ENCODE measurements around the gene IL15RA. TPM values are rescaled to one million over a fixed set of nuclear protein-coding genes. Genes with fewer than 3 reads are reported as not detected.
"Not testable (repeated sequence)": the region's sequence is repeated elsewhere in the genome, so short reads cannot be mapped to it uniquely, and the experiment has no call there.

IL15RA gene
- total and polyA plus RNA-seq, 4 experiments from 2014 or later = 11.1 to 20.0 (median 16.1) TPM

GRCh38 chr10:5951721-5952407 is 25.5 kb downstream of the IL15RA start:
- H3K4me1 ChIP-seq (ENCODE audit: insufficient read depth, low read length) = no peaks in the 10 kb centered on the region
- H3K4me3 ChIP-seq (ENCODE audit: low read length in 2 of 2) = no peak overlapping the region
- H3K4me3 Mint-ChIP-seq = no peak overlapping the region
- H3K27me3 Mint-ChIP-seq = no peaks in the 10 kb centered on the region
- H3K36me3 ChIP-seq (ENCODE audit: insufficient read depth, low read length) = no peaks in the 10 kb centered on the region
- no peak overlapping the region for H3K27ac ChIP-seq (ENCODE audit: low read depth, low read length)
- H3K27me3 ChIP-seq (ENCODE audit: insufficient read depth, low read length) = no peaks in the 10 kb centered on the region
- H3K27ac Mint-ChIP-seq = peak overlapping the region in 1 of 7 donors; percentile 1
- peaks cover 17 to 32% of the 10 kb centered on the region in 2 donors for H3K36me3 Mint-ChIP-seq
- H3K4me1 Mint-ChIP-seq = peaks cover 0 to 6% (median 0%) of the 10 kb centered on the region in 4 donors
- H3K9me3 ChIP-seq (ENCODE audit: control insufficient read depth in 1 of 2, low read length in 2 of 2) = no peaks in the 10 kb centered on the region
- DNase-seq = no peak
- intact Hi-C loops (cut with micrococcal nuclease) = no loop called here
- no peaks in the 10 kb centered on the region for H3K9me3 Mint-ChIP-seq
- POLR2A ChIA-PET (ENCODE audit: partially characterized antibody) = no interaction called here
- CTCF ChIA-PET (ENCODE audit: partially characterized antibody) = no interaction called here

GRCh38 chr10:5951167-5951711 is 26.1 kb downstream of the IL15RA start:
- Histone ChIP-seq H3K9me3 (ENCODE audit: control insufficient read depth in 1 of 2, low read length in 2 of 2) (no peaks in the 10 kb centered on the region), H3K36me3 (ENCODE audit: insufficient read depth, low read length) (no peaks in the 10 kb centered on the region), H3K27me3 (ENCODE audit: insufficient read depth, low read length) (no peaks in the 10 kb centered on the region), H3K4me1 (ENCODE audit: insufficient read depth, low read length) (no peaks in the 10 kb centered on the region), H3K4me3 (ENCODE audit: low read length in 2 of 2) (no peak overlapping the region), H3K27ac (ENCODE audit: low read depth, low read length) (no peak overlapping the region)
- CTCF ChIA-PET (ENCODE audit: partially characterized antibody) = no interaction called here
- Mint-ChIP-seq H3K27ac (no peak overlapping the region), H3K4me3 (no peak overlapping the region), H3K4me1 (peaks cover 0 to 6% (median under 1%) of the 10 kb centered on the region in 4 donors), H3K9me3 (no peaks in the 10 kb centered on the region), H3K36me3 (peaks cover 14 to 26% of the 10 kb centered on the region in 2 donors), H3K27me3 (no peaks in the 10 kb centered on the region)
- POLR2A ChIA-PET (ENCODE audit: partially characterized antibody) = no interaction called here
- DNase-seq = no peak
- intact Hi-C loops (cut with micrococcal nuclease) = no loop called here

GRCh38 chr10:5949009-5949759 is 28.2 kb downstream of the IL15RA start:
- Mint-ChIP-seq H3K9me3 (no peaks in the 10 kb centered on the region), H3K27ac (peak overlapping the region in 2 of 7 donors; percentile 36 to 64)
- POLR2A ChIA-PET (ENCODE audit: partially characterized antibody) = interaction anchor here (1.5 kb wide), 1 partner anchor 65 kb away, joined by 3 read pairs; no protein-coding TSS in a partner anchor

GRCh38 chr10:5948208-5948585 is 29.1 kb downstream of the IL15RA start:
- H3K27me3 Mint-ChIP-seq = no peaks in the 10 kb centered on the region
- no peak overlapping the region for H3K27ac Mint-ChIP-seq
- no peaks in the 10 kb centered on the region for H3K27me3 ChIP-seq (ENCODE audit: insufficient read depth, low read length)
- DNase-seq = no peak
- peaks cover 2 to 17% (median 7%) of the 10 kb centered on the region in 4 donors for H3K4me1 Mint-ChIP-seq
- H3K9me3 ChIP-seq (ENCODE audit: control insufficient read depth in 1 of 2, low read length in 2 of 2) = no peaks in the 10 kb centered on the region
- no peak overlapping the region for H3K27ac ChIP-seq (ENCODE audit: low read depth, low read length)
- H3K4me3 ChIP-seq (ENCODE audit: low read length in 2 of 2) = no peak overlapping the region
- ChIA-PET POLR2A (ENCODE audit: partially characterized antibody) (interaction anchor here (1.5 kb wide), 1 partner anchor 66 kb away, joined by 3 read pairs; no protein-coding TSS in a partner anchor), CTCF (ENCODE audit: partially characterized antibody) (no interaction called here)
- H3K36me3 ChIP-seq (ENCODE audit: insufficient read depth, low read length) = no peaks in the 10 kb centered on the region
- intact Hi-C loops (cut with micrococcal nuclease) = no loop called here
- peaks cover 6 to 15% of the 10 kb centered on the region in 2 donors for H3K36me3 Mint-ChIP-seq
- no peak overlapping the region for H3K4me3 Mint-ChIP-seq
- no peaks in the 10 kb centered on the region for H3K4me1 ChIP-seq (ENCODE audit: insufficient read depth, low read length)
- H3K9me3 Mint-ChIP-seq = no peaks in the 10 kb centered on the region

More at GRCh38 chr10:5949009-5949759, 28.2 kb downstream of the IL15RA start:
- Mint-ChIP-seq H3K27me3 (no peaks in the 10 kb centered on the region), H3K4me1 (peaks cover 2 to 17% (median 7%) of the 10 kb centered on the region in 4 donors), H3K4me3 (no peak overlapping the region), H3K36me3 (peaks cover 12 to 22% of the 10 kb centered on the region in 2 donors)
- Histone ChIP-seq H3K4me3 (ENCODE audit: low read length in 2 of 2) (no peak overlapping the region), H3K9me3 (ENCODE audit: control insufficient read depth in 1 of 2, low read length in 2 of 2) (no peaks in the 10 kb centered on the region), H3K4me1 (ENCODE audit: insufficient read depth, low read length) (no peaks in the 10 kb centered on the region), H3K36me3 (ENCODE audit: insufficient read depth, low read length) (no peaks in the 10 kb centered on the region), H3K27me3 (ENCODE audit: insufficient read depth, low read length) (no peaks in the 10 kb centered on the region), H3K27ac (ENCODE audit: low read depth, low read length) (no peak overlapping the region)
- no peak for DNase-seq
- intact Hi-C loops (cut with micrococcal nuclease) = no loop called here
- CTCF ChIA-PET (ENCODE audit: partially characterized antibody) = interaction anchor here (0.6 kb wide), 1 partner anchor 536 kb away, joined by 3 read pairs; no protein-coding TSS in a partner anchor

- Histone ChIP-seq H3K4me3 (ENCODE audit: low read length in 2 of 2) (no peak overlapping the region), H3K9me3 (ENCODE audit: control insufficient read depth in 1 of 2, low read length in 2 of 2) (no peaks in the 10 kb centered on the region), H3K27me3 (ENCODE audit: insufficient read depth, low read length) (no peaks in the 10 kb centered on the region), H3K36me3 (ENCODE audit: insufficient read depth, low read length) (no peaks in the 10 kb centered on the region), H3K4me1 (ENCODE audit: insufficient read depth, low read length) (no peaks in the 10 kb centered on the region), H3K27ac (ENCODE audit: low read depth, low read length) (no peak overlapping the region)
- H3K4me3 Mint-ChIP-seq = no peak overlapping the region
- no peaks in the 10 kb centered on the region for H3K9me3 Mint-ChIP-seq
- intact Hi-C loops (cut with micrococcal nuclease) = no loop called here
- no peaks in the 10 kb centered on the region for H3K27me3 Mint-ChIP-seq
- H3K27ac Mint-ChIP-seq = peak overlapping the region in 1 of 7 donors; percentile 87
- ChIA-PET CTCF (ENCODE audit: partially characterized antibody) (no interaction called here), POLR2A (ENCODE audit: partially characterized antibody) (no interaction called here)
- DNase-seq = no peak
- H3K36me3 Mint-ChIP-seq = peaks cover 4 to 12% of the 10 kb centered on the region in 2 donors
- peaks cover 2 to 17% (median 7%) of the 10 kb centered on the region in 4 donors for H3K4me1 Mint-ChIP-seq
Observed at GRCh38 chr10:5947471-5948207, 29.7 kb downstream of the IL15RA start.

- peaks cover 4 to 7% of the 10 kb centered on the region in 2 donors for H3K36me3 Mint-ChIP-seq
- H3K9me3 ChIP-seq (ENCODE audit: control insufficient read depth in 1 of 2, low read length in 2 of 2) = no peaks in the 10 kb centered on the region
- no peak overlapping the region for H3K4me3 ChIP-seq (ENCODE audit: low read length in 2 of 2)
- no peaks in the 10 kb centered on the region for H3K36me3 ChIP-seq (ENCODE audit: insufficient read depth, low read length)
- H3K4me1 Mint-ChIP-seq = peaks cover 2 to 17% (median 7%) of the 10 kb centered on the region in 4 donors
- peak overlapping the region in 1 of 8 donors; percentile 43 for H3K4me3 Mint-ChIP-seq
- intact Hi-C loops (cut with micrococcal nuclease) = no loop called here
- H3K27ac ChIP-seq (ENCODE audit: low read depth, low read length) = no peak overlapping the region
- H3K27ac Mint-ChIP-seq = peak overlapping the region in 1 of 7 donors; percentile 66
- no peaks in the 10 kb centered on the region for H3K4me1 ChIP-seq (ENCODE audit: insufficient read depth, low read length)
- no peaks in the 10 kb centered on the region for H3K27me3 Mint-ChIP-seq
- H3K9me3 Mint-ChIP-seq = no peaks in the 10 kb centered on the region
- DNase-seq = no peak
- CTCF ChIA-PET (ENCODE audit: partially characterized antibody) = no interaction called here
- H3K27me3 ChIP-seq (ENCODE audit: insufficient read depth, low read length) = no peaks in the 10 kb centered on the region
- POLR2A ChIA-PET (ENCODE audit: partially characterized antibody) = no interaction called here
Observed at GRCh38 chr10:5946786-5947185, 30.6 kb downstream of the IL15RA start.

- H3K4me1 ChIP-seq (ENCODE audit: insufficient read depth, low read length); CTCF ChIA-PET (ENCODE audit: partially characterized antibody); H3K27ac ChIP-seq (ENCODE audit: low read depth, low read length); H3K27me3 Mint-ChIP-seq; DNase-seq; H3K9me3 Mint-ChIP-seq; POLR2A ChIA-PET (ENCODE audit: partially characterized antibody); H3K36me3 ChIP-seq (ENCODE audit: insufficient read depth, low read length); H3K9me3 ChIP-seq (ENCODE audit: control insufficient read depth in 1 of 2, low read length in 2 of 2); H3K4me3 ChIP-seq (ENCODE audit: low read length in 2 of 2); H3K36me3 Mint-ChIP-seq; intact Hi-C loops (cut with micrococcal nuclease); H3K27me3 ChIP-seq (ENCODE audit: insufficient read depth, low read length): not testable (repeated sequence)
- Mint-ChIP-seq H3K4me3 (peak overlapping the region in 2 of 8 donors; percentile 41 to 61), H3K4me1 (peaks cover 2 to 17% (median 7%) of the 10 kb centered on the region in 4 donors), H3K27ac (peak overlapping the region in 1 of 7 donors; percentile 67)
Observed at GRCh38 chr10:5946419-5946775, 30.9 kb downstream of the IL15RA start.
